ENCODE data around the gene EYA2. TPM values are rescaled to one million over a fixed set of nuclear protein-coding genes. Genes with fewer than 3 reads are reported as not detected.

The EYA2 gene
- total and polyA plus RNA-seq, 2 donors (not counting 1 experiment from before 2014, with no cell fraction given), result 1.1 to 2.8 TPM

DNA sequence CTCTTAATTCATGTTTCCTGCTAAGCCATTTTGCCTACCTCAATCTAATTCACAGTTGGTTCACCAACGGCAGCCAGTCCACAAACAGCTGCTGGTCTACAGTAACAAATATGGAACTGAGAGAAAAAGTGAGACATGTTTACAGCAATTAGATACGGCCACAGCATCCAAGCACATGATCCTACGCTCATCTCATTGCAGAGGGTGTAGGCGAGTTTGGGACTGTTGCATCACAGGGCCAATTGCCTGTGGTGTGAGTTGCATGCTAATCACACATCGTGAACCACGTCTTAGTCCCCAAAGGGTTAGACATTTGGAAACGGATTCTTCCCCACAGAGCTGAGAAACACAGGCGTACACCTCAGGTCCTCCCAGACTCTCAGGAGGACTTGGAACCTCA is 166.9 kb downstream of the EYA2 start:
- Histone ChIP-seq H3K27ac (ENCODE audit: low read length in 2 of 2) (no peak overlapping the region), H3K9me3 (ENCODE audit: control extremely low read depth in 1 of 3, control insufficient read depth in 2 of 3, insufficient read depth in 1 of 3, low read length in 2 of 3) (peaks cover 0 to 10% (median 4%) of the 10 kb centered on the region in 3 donors), H3K4me3 (ENCODE audit: control extremely low read depth in 1 of 5, extremely low read depth in 1 of 5, insufficient read depth in 1 of 5, low read depth in 2 of 5, low read length in 4 of 5) (no peak overlapping the region), H3K27me3 (replicated peaks in 1 of 4; ENCODE audit: control extremely low read depth in 1 of 4, control insufficient read depth in 3 of 4, insufficient read depth in 4 of 4, low read length in 3 of 4) (no peaks in the 10 kb centered on the region), H3K79me2 (ENCODE audit: control insufficient read depth, insufficient read depth, low read length) (no peaks in the 10 kb centered on the region), H3K4me2 (replicated peaks; ENCODE audit: low read depth, low read length, poor library complexity, severe bottlenecking) (no peak overlapping the region), H3K9ac (ENCODE audit: low read length) (no peak overlapping the region), H3K4me1 (ENCODE audit: control insufficient read depth in 2 of 2, insufficient read depth in 2 of 2, low read length in 2 of 2) (no peaks in the 10 kb centered on the region), H4K20me1 (ENCODE audit: control insufficient read depth, insufficient read depth, low read length, poor library complexity, severe bottlenecking) (no peaks in the 10 kb centered on the region), H3K36me3 (replicated peaks in 1 of 2; ENCODE audit: control extremely low read depth in 1 of 2, control insufficient read depth in 1 of 2, extremely low read depth in 1 of 2, insufficient read depth in 2 of 2, low read length in 1 of 2) (no peaks in the 10 kb centered on the region), H2AFZ (ENCODE audit: insufficient read depth, low read depth, low read length, poor library complexity, severe bottlenecking) (no peak overlapping the region)
- 94% methylated on average over 8 of the region's 8 CpGs for WGBS (ENCODE audit: insufficient coverage)
- TF ChIP-seq EZH2 (IDR thresholded peaks at IDR 0.05; ENCODE audit: borderline replicate concordance, insufficient read depth, low read depth, low read length, poor library complexity, severe bottlenecking), result no peak
- TF ChIP-seq, protein P1, sequence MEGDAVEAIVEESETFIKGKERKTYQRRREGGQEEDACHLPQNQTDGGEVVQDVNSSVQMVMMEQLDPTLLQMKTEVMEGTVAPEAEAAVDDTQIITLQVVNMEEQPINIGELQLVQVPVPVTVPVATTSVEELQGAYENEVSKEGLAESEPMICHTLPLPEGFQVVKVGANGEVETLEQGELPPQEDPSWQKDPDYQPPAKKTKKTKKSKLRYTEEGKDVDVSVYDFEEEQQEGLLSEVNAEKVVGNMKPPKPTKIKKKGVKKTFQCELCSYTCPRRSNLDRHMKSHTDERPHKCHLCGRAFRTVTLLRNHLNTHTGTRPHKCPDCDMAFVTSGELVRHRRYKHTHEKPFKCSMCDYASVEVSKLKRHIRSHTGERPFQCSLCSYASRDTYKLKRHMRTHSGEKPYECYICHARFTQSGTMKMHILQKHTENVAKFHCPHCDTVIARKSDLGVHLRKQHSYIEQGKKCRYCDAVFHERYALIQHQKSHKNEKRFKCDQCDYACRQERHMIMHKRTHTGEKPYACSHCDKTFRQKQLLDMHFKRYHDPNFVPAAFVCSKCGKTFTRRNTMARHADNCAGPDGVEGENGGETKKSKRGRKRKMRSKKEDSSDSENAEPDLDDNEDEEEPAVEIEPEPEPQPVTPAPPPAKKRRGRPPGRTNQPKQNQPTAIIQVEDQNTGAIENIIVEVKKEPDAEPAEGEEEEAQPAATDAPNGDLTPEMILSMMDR (IDR thresholded peaks at IDR 0.05), result no peak
- ChIA-PET CTCF (no interaction called here), POLR2A (no interaction called here)
- Mint-ChIP-seq H3K4me3 (no peak overlapping the region), H3K4me1 (no peaks in the 10 kb centered on the region), H3K27me3 (peaks cover 20% of the 10 kb centered on the region), H3K27ac (no peak overlapping the region), H3K9me3 (ENCODE audit: insufficient read depth) (peaks cover 6% of the 10 kb centered on the region)
- intact Hi-C loops (cut with micrococcal nuclease), result no loop called here
- DNase-seq (no peak), ATAC-seq (ENCODE audit: low read depth) (no peak)

- Histone ChIP-seq H3K4me1 (ENCODE audit: control insufficient read depth in 2 of 2, insufficient read depth in 2 of 2, low read length in 2 of 2) (no peaks in the 10 kb centered on the region), H3K4me3 (ENCODE audit: control extremely low read depth in 1 of 5, extremely low read depth in 1 of 5, insufficient read depth in 1 of 5, low read depth in 2 of 5, low read length in 4 of 5) (no peak overlapping the region), H3K4me2 (replicated peaks; ENCODE audit: low read depth, low read length, poor library complexity, severe bottlenecking) (no peak overlapping the region), H2AFZ (ENCODE audit: insufficient read depth, low read depth, low read length, poor library complexity, severe bottlenecking) (no peak overlapping the region), H3K79me2 (ENCODE audit: control insufficient read depth, insufficient read depth, low read length) (no peaks in the 10 kb centered on the region), H3K27me3 (replicated peaks in 1 of 4; ENCODE audit: control extremely low read depth in 1 of 4, control insufficient read depth in 3 of 4, insufficient read depth in 4 of 4, low read length in 3 of 4) (no peaks in the 10 kb centered on the region), H3K36me3 (replicated peaks in 1 of 2; ENCODE audit: control extremely low read depth in 1 of 2, control insufficient read depth in 1 of 2, extremely low read depth in 1 of 2, insufficient read depth in 2 of 2, low read length in 1 of 2) (no peaks in the 10 kb centered on the region), H4K20me1 (ENCODE audit: control insufficient read depth, insufficient read depth, low read length, poor library complexity, severe bottlenecking) (no peaks in the 10 kb centered on the region), H3K9me3 (ENCODE audit: control extremely low read depth in 1 of 3, control insufficient read depth in 2 of 3, insufficient read depth in 1 of 3, low read length in 2 of 3) (peaks cover 0 to 14% (median 9%) of the 10 kb centered on the region in 3 donors), H3K27ac (ENCODE audit: low read length in 2 of 2) (no peak overlapping the region), H3K9ac (ENCODE audit: low read length) (no peak overlapping the region)
- POLR2A ChIA-PET, result no interaction called here
- Mint-ChIP-seq H3K27ac (no peak overlapping the region), H3K9me3 (ENCODE audit: insufficient read depth) (peaks cover 6% of the 10 kb centered on the region), H3K4me1 (no peaks in the 10 kb centered on the region), H3K27me3 (peaks cover 20% of the 10 kb centered on the region), H3K4me3 (no peak overlapping the region)
- intact Hi-C loops (cut with micrococcal nuclease), result no loop called here
- DNase-seq (no peak), ATAC-seq (ENCODE audit: low read depth) (no peak)
- CTCF ChIA-PET, result no interaction called here
- TF ChIP-seq EZH2 (IDR thresholded peaks at IDR 0.05; ENCODE audit: borderline replicate concordance, insufficient read depth, low read depth, low read length, poor library complexity, severe bottlenecking), result no peak
- TF ChIP-seq, protein P1 (IDR thresholded peaks at IDR 0.05), result no peak
- 91% methylated on average over 12 of the region's 14 CpGs for WGBS (ENCODE audit: insufficient coverage)
Observed at GRCh38 chr20:47062226-47062890, 167.7 kb downstream of the EYA2 start.

Data from B cell (primary cell).